HT-29 (cell line): Measurements from ENCODE around the gene PHLPP1. TPM values are rescaled to one million over a fixed set of nuclear protein-coding genes. Genes with fewer than 3 reads are reported as not detected.
"Not testable (repeated sequence)": the region's sequence is repeated elsewhere in the genome, so short reads cannot be mapped to it uniquely, and the experiment has no call there.

ENCODE experiments used
- DNase-seq: peaks from one replicate; pipeline ENCODE4 v3.0.0-alpha.2; 2015; ENCODE audit warnings: low spot score
- total RNA-seq: library from RNA; depleted of rRNA; stranded (reverse); fragments of >200 nt; shearing (Covaris generic); gene quantifications from 2 replicates; pipeline ENCODE4 v1.2.3, GENCODE V29; 2014

The PHLPP1 gene
- total RNA-seq, 1 experiment from 2014 or later, result 7.5 TPM

DNA sequence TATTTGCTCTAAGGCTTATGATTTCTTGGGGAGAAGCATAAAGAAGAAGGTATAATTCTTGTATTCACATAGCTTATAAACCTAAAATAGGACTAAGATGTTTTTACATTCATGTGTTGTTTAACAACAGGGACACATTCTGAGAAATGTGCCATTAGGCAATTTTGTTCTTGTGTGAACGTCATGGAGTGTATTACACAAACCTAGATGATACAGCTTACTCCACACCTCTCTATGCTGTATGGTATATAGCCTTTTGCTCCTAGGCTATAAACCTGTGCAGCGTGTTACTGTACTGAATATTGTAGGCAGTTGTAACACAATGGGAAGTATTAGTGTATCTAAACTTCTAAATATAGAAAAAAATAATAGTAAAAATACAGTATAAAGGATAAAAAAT lies 92.1 kb downstream of the PHLPP1 start:
- DNase-seq, result no peak

DNA sequence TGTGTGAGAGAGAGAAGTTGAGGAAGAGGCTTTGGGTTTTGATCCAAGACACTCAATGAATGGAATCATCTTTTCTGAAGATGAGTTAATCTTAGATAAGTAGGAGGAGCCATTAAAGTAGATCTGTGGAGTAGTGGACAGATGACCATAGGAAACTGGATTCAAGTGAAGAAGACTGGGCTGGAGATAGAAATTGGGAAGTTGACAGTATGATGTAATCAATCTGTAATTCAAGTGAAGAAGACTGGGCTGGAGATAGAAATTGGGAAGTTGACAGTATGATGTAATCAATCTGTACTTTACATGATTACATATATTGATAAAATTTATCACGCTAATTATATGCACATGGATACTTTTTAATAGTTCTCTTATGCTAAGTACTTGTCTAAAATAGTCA lies 92.8 kb downstream of the PHLPP1 start:
- DNase-seq, result no peak

DNA sequence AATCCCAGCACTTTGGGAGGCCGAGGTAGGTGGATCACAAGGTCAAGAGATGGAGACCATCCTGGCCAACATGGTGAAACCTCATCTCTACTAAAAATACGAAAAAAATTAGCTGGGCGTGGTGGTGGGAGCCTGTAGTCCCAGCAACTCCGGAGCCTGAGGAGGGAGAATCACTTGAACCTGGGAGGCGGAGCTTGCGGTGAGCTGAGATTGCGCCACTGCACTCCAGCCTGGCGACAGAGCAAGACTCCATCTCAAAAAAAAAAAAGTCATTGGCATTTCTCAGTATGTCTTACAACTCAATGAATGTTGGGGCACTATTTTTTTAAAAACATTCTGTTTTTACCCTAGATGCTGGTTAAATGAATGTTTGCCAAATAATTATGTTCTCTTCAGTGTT lies 94.1 kb downstream of the PHLPP1 start:
- not testable (repeated sequence) for DNase-seq

DNA sequence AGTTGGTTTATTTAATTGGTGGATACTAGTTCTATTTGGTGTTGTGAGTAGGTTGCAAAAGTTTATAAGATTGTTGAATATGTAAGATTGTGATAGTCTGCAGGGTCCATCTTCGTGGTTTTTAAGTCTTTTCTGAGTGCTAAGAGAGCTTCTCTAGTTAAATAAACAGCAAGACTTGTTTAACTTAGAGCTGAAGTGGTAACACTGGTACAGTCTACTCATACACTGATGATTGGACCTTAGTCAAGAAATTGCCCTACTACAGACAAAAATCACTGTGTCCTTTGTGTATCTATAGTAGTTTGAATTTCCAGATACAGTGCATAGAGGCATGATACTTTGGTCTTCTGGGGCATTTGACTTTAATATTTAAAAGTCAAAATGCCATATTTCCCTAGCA lies 94.6 kb downstream of the PHLPP1 start:
- no peak for DNase-seq

DNA sequence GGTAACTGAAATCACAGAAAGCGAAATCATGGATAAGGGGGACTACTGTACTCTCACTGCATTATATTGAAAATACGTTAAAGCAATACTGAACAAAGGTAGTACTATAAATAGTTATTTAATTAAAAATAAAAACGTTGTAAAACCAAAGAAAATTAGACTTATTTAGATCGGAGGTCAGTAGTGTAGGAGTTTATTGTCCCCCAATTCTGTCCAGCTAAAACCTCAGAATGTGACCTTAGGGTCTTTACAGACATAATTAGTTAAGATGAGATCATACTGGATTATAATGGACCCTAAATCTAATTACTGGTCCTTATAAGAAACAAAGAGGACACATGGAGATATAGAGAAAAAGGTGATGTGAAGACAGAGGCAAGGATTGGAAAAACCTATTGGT lies 95.3 kb downstream of the PHLPP1 start:
- no peak for DNase-seq

DNA sequence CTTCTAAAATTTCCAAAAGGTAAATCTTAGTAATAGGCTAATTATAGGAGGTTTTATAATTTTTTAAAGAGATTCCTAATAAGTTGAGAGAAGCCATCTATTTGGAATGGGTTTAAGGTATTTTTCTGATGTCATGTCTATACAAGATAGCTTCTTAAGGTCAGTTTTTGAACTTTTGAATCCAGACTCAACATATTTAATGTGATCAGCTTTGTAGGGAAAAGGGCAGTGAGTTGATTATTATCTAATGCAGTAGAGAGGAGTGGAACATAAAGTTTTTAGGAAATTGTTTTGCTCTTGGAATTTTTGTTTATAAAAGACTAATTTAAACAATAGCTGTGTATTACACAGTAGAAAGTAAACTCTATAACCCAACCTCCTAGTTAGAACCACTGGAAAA lies 96.3 kb downstream of the PHLPP1 start:
- no peak for DNase-seq

DNA sequence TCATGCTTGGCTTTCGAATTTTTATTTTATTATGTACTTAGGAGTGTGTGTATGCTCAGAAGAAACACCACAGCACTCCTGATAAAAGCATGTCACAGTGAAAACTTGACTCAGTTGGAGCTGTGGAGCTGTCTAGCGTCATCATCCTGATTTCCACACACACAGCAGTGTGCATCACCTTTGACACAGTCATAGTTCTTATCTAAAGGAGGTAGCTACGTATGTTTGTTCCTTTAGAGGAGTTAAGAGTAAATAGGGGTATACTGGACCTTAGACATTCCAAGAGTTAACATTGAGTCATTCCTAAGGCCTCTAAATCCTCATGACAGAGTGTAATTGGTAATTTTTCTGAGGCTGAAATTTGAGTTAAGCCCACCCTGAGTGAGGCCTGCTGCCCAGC lies 96.9 kb downstream of the PHLPP1 start:
- no peak for DNase-seq

DNA sequence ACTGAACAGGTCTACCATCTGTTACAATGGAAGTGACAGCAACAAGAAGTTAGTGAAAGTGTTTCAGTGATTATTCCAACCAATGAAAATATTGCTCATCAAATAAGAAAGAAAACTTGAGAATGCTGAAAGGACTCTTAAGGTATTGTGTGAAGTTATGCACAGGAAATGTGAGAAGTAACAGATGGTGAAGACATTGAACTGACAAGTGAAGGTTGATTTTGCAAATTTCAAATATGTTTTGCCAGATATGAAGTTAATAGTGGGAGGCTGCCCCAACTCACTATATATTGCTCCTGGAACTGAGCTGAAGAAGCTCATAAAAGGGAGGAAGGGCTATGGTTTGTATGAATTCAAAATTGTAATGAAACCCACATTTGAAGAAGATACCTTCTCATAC lies 97.5 kb downstream of the PHLPP1 start:
- DNase-seq, result no peak

DNA sequence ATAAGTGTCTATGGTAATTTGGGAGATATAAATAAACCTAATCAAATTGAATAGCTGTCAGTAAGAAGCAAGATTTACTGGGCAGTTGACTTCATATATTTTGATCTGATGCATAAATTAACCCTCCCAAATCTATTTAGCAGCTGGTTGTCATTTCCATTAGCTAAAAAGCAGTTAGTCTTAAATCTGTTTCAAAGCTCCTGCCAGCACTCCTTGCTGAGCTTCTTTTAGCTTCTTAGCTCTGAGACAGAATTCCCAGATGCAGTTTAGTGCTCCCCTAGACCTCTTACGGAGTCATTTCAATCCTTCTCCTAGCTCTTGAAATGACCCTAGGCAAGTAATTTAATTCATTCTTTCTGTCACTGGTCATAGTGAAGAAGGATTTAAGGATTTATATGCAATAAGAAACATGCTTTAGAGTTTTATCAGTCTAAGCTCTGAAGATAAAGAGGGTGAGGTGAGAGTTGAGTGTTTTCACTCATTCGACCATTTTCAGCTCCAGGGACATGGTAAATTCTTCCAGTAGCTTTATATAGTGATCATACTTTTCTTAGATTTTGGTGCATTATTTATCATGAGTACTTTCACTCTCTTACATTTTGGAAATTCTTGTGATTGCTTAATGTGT lies 98.9 kb downstream of the PHLPP1 start:
- DNase-seq, result no peak

DNA sequence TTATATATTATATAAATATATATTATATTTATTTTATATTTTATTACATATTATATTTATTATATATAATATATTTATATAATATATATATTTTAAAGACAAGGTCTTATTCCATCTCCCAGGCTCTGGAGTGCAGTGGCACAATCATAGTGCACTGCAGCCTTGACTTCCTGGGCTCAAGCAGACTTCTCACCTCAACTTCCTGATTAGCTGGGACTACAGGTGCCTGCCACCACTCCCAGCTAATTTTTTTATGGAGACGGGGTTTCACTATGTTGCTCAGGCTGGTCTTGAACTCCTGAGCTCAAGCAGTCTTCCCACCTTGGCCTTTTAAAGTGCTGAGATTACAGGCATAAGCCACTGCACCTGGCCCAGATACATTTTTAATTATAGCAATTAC lies 110.0 kb downstream of the PHLPP1 start:
- DNase-seq, result no peak

DNA sequence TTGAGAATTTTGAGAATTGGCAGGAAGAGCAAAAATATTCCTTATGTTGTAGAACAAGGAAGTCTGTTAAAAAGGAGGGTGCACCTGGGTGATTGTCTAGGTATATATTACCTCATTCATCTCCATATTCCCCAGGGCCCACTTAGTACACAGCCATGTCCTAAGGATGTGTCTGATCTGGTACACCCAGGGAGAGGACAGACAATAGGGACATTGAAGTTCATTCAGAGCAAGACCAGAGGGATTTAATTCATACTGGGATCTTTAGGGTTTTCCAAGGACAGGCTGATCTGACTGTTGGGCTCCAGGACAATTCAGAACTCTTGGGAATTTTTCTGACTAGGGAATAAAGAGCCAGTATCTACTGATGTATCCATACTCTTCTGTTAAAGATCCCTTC lies 112.1 kb downstream of the PHLPP1 start:
- no peak for DNase-seq

DNA sequence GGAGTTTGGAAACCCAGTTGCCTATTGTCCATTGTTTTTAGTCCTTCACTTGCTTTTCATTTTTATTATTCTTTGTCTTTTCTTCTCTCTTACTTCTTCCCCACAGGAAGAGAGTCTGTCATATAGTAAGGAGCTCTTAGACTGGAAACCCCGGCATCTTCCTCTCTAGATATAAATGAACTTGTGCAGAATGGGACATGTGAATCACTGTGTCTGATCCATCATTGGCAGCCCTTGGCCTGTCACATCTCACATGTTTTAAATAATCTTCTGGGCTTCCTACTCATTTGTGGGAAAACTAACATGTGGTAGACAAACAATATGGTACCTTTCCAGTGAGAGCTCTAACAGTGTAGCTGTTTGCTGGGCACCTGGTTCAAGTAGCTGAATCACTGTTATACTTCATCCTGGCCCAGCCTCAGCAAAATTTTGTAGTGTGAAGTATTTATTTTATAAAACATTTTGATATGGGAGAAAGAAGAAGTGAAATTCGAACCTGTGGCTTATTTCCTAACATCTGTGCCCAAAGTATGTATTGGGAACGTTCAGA lies 112.8 kb downstream of the PHLPP1 start:
- no peak for DNase-seq

DNA sequence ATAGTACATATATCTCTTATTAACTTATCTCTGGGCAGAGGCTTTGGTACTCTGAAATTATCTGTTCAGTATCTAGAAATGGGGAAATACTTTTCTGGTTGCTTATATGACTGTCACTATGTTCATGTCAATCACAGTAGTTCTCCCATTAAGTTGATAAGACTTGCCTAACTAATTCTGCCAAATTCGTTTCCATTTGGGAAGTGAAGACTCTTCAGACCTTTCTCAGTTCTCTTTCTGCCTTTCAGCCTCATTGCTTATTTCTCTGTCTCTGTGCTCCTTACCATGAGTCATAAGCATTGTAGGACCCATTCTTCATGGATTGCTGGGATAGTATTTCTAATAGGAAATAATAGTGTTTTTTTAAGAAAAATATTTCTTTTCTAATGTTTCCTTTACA lies 113.5 kb downstream of the PHLPP1 start:
- DNase-seq, result no peak

DNA sequence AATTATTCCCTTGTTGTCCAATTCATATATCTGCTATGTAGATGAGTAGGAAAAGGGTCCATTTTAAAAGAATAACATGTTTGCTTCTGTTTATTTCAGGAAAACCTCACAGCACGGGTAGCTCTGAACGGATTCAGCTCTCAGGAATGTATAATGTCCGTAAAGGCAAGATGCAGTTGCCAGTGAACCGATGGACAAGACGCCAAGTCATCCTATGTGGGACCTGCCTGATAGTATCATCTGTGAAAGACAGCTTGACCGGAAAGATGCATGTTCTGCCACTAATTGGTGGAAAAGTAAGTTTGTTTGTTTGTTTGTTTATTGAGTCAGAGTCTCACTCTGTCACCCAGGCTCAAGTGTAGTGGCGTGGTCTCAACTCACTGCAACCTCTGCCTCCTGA lies 114.6 kb downstream of the PHLPP1 start:
- no peak for DNase-seq

DNA sequence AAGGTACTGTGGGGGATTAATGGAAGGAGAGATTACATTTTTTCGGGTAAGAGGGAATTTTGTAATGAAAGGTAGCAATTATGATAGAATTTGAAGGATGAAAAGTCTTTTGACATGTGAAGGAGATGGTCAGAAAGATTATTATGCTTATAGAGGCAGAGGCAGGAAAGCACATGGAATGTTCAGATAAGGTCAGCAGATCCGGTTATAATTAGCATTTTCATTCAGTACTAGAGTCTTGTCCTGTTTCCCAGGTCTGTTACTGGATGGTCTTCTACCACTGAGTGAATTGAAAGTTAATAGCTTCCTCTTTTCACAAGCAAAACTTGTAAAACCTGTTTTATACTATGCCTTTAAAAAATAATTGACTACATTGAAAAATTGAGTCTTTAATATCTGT lies 116.9 kb downstream of the PHLPP1 start:
- peak; percentile 13 for DNase-seq

DNA sequence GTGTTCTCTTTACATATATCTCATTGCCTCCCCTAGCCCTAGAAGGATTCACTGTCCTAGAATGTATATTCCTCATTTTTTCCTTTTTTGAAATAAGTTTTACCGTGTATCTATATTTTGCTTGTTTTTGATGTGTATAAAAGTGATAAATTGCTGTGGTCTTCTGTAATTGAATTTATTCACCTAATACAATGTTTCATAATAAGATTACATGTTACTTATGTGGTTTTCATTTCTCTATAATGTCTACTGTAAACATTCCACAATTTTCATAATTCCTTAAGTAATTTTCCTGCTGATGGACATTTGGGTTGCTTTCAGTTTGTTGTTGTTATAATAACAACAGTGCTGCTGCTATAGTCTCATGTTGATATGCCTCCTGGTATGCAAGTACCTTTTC lies 118.2 kb downstream of the PHLPP1 start:
- no peak for DNase-seq

DNA sequence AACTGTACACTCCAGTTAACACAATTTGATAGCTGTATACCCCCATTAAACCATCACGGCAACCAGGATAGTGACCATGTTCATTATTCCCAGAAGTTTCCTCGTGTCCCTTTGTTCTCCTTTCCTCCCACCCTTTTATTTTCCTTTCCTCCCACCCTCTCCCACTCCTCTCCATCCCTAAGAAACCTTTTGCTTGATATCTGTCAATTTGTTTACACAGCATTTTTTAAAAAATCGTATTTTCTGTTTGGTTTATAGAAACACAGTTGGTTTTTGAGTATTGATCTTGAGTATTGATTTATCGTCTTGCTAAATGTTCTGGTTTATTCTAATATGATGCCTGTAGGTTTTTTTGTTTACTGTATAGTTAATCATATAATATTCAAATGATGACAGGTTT lies 119.4 kb downstream of the PHLPP1 start:
- DNase-seq, result no peak

DNA sequence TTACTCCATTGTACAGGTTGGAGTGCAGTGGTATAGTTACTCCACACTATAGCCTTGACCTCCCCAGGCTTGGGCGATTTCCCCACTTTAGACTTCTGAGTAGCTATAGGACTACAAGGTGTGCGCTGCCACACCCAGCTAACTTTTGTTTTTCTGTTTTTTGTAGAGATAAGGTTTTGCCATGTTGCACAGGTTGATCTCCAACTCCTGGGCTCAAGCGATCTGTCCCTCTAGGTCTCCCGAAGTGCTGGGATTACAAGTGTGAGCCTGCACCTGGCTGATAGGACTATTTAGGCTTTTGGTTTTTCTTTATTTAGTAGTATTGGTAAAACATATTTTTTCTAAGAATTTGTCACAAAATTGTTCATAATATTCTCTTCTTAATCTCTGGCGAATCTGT lies 121.7 kb downstream of the PHLPP1 start:
- no peak for DNase-seq

DNA sequence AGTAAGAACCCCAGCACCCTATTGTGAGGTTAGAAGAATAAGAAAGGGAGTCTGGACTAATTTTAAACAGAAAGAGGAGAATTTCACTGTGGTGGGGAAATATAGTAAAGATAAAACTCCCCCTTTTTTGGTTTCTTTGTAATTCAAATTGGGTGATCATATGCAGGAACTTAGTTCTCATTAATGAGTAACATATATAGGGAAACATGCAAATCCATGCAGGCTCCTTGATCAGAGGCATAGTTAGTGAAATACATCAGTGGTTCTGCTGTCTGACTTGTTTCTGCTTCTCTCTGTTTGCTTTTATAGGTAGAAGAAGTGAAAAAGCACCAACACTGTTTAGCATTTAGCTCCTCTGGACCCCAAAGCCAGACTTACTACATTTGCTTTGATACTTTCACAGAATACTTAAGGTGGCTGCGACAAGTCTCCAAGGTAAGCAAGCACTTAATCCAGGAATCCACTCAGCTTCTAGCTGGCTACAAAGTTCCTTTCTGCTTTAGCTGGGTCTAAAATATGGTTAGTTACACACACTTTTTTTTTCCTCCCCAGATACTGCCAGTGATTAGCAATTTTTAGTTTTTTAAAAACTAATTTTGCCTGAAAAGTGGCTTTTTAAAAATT lies 123.2 kb downstream of the PHLPP1 start:
- no peak for DNase-seq

DNA sequence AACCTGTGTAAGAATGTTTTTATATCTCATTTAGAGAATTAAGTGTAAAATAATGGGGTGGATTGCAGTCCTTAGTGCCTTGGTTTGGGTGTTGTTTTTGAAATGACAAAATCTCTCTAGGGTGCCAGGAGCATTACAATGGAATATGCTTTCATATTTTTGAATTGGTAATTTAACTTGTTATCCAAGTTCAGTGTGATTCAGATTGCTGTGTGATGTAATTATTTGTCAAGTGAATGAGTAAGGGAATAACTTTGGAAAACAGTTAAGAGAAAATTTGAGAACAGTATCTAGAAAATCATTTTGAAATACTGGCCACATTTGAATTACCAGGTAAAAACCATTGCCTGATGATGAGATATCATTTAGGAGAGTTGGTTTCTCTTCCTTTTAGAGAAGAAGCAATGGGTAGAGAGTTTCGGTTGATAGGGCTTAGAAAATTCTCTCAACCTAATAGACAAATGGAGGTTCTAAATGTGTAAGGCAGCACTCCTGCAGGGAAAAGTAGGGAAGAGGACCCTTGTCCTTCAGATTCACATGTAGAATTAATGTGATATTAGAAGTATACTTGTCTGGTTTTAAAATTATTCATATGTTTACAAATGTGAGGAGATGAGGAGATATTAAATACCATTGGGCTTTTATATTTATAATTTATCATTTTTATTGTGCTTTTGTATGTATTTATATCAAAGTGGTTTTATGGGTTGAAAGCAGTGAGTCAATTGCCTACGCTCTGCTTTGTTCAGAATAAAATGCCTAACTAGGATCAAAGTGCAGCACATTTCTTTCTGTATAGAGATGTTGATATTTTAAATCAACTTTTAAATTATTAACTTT lies 124.8 kb downstream of the PHLPP1 start:
- no peak for DNase-seq

DNA sequence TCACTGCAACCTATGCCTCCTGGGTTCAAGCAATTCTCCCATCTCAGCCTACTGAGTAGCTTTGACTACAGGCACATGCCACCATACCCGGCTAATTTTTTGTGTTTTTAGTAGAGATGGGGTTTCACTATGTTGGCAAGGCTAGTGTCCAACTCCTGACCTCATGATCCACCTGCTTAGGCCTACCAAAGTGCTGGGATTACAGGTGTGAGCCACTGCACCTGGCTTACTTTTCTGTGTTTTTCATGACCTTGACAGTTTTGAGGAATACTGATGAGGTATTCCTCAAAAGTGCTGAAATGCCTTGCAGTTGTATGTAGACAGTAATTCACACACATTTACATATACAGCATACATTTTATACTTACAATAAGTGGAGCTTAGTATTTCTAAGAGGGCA lies 126.1 kb downstream of the PHLPP1 start:
- DNase-seq, result no peak

DNA sequence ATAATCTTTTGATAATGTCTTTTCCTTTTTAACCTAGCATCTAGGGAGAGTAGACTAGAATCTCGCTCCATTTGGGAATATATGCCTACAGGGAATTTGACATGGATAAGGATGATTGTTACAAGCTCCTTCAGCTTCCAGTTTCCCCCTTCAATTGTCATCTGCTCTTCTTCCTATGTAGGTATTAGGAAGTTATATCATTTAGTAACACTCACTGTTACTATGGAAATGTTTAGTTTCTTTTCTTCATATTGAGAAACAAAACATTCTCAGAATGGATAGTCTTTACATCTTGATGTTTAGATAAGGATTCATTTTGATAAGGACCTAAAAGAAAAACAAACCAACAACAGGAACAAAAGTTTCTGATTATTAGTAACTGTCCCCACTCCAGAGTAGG lies 127.6 kb downstream of the PHLPP1 start:
- DNase-seq, result no peak
